ENCODE data around the gene CELF1. TPM values are rescaled to one million over a fixed set of nuclear protein-coding genes. Genes with fewer than 3 reads are reported as not detected.

CELF1 gene
- total RNA-seq, 1 donor from 2014 or later = 82.2 TPM

GRCh38 chr11:47541070-47541469 lies 11.9 kb downstream of the CELF1 start:
- DNase-seq (ENCODE audit: low spot score) = no peak
- TF ChIP-seq CTCF (IDR thresholded peaks at IDR 0.05) = no peak
- no peaks in the 10 kb centered on the region for H3K9me3 Mint-ChIP-seq (ENCODE audit: low read depth)
- peak overlapping the region; percentile 93 for H3K27ac Mint-ChIP-seq (ENCODE audit: unreplicated experiment)
- no peaks in the 10 kb centered on the region for H3K27me3 Mint-ChIP-seq (ENCODE audit: low read depth)
- H3K36me3 Mint-ChIP-seq (ENCODE audit: low read depth) = no peaks in the 10 kb centered on the region
- H3K4me1 Mint-ChIP-seq (ENCODE audit: low read depth) = peaks cover 45% of the 10 kb centered on the region
- H3K4me3 Mint-ChIP-seq (ENCODE audit: unreplicated experiment) = no peak overlapping the region

- Mint-ChIP-seq H3K36me3 (ENCODE audit: low read depth) (peaks cover 2% of the 10 kb centered on the region), H3K27me3 (ENCODE audit: low read depth) (no peaks in the 10 kb centered on the region), H3K4me3 (ENCODE audit: unreplicated experiment) (no peak overlapping the region), H3K4me1 (ENCODE audit: low read depth) (peaks cover 51% of the 10 kb centered on the region), H3K27ac (ENCODE audit: unreplicated experiment) (peak overlapping the region; percentile 93), H3K9me3 (ENCODE audit: low read depth) (no peaks in the 10 kb centered on the region)
- TF ChIP-seq CTCF (IDR thresholded peaks at IDR 0.05) = no peak
- DNase-seq (ENCODE audit: low spot score) = no peak
Measured at GRCh38 chr11:47539681-47540039, 13.3 kb downstream of the CELF1 start.

GRCh38 chr11:47538741-47539565 lies 14.0 kb downstream of the CELF1 start:
- no peak for DNase-seq (ENCODE audit: low spot score)
- TF ChIP-seq CTCF (IDR thresholded peaks at IDR 0.05) = no peak
- Mint-ChIP-seq H3K4me3 (ENCODE audit: unreplicated experiment) (no peak overlapping the region), H3K9me3 (ENCODE audit: low read depth) (no peaks in the 10 kb centered on the region), H3K4me1 (ENCODE audit: low read depth) (peaks cover 56% of the 10 kb centered on the region), H3K27ac (ENCODE audit: unreplicated experiment) (peak overlapping the region; percentile 93), H3K36me3 (ENCODE audit: low read depth) (peaks cover 2% of the 10 kb centered on the region), H3K27me3 (ENCODE audit: low read depth) (no peaks in the 10 kb centered on the region)

- no peak for DNase-seq (ENCODE audit: low spot score)
- TF ChIP-seq CTCF (IDR thresholded peaks at IDR 0.05) = no peak
Measured at GRCh38 chr11:47536915-47537314, 16.0 kb downstream of the CELF1 start.

GRCh38 chr11:47534704-47535251 lies 18.2 kb downstream of the CELF1 start:
- H3K4me1 Mint-ChIP-seq (ENCODE audit: low read depth) = peaks cover 76% of the 10 kb centered on the region
- no peaks in the 10 kb centered on the region for H3K9me3 Mint-ChIP-seq (ENCODE audit: low read depth)
- TF ChIP-seq CTCF (IDR thresholded peaks at IDR 0.05) = no peak
- no peak overlapping the region for H3K4me3 Mint-ChIP-seq (ENCODE audit: unreplicated experiment)
- no peaks in the 10 kb centered on the region for H3K27me3 Mint-ChIP-seq (ENCODE audit: low read depth)
- peaks cover 2% of the 10 kb centered on the region for H3K36me3 Mint-ChIP-seq (ENCODE audit: low read depth)
- no peak for DNase-seq (ENCODE audit: low spot score)
- H3K27ac Mint-ChIP-seq (ENCODE audit: unreplicated experiment) = peak overlapping the region; percentile 94

More at GRCh38 chr11:47536915-47537314, 16.0 kb downstream of the CELF1 start:
- Mint-ChIP-seq H3K9me3 (ENCODE audit: low read depth) (no peaks in the 10 kb centered on the region), H3K4me3 (ENCODE audit: unreplicated experiment) (no peak overlapping the region), H3K27me3 (ENCODE audit: low read depth) (no peaks in the 10 kb centered on the region), H3K36me3 (ENCODE audit: low read depth) (peaks cover 2% of the 10 kb centered on the region), H3K4me1 (ENCODE audit: low read depth) (peaks cover 77% of the 10 kb centered on the region), H3K27ac (ENCODE audit: unreplicated experiment) (no peak overlapping the region)
